NCI-H526 (cell line): ENCODE data around the gene TFB1M.
"Not testable (repeated sequence)": the region's sequence is repeated elsewhere in the genome, so short reads cannot be mapped to it uniquely, and the experiment has no call there.

Experiments used
- DNase-seq, 2 experiments: peaks; one replicate each; lab custom pipeline; 2025; lab: John Stamatoyannopoulos, UW

The TFB1M gene

DNA sequence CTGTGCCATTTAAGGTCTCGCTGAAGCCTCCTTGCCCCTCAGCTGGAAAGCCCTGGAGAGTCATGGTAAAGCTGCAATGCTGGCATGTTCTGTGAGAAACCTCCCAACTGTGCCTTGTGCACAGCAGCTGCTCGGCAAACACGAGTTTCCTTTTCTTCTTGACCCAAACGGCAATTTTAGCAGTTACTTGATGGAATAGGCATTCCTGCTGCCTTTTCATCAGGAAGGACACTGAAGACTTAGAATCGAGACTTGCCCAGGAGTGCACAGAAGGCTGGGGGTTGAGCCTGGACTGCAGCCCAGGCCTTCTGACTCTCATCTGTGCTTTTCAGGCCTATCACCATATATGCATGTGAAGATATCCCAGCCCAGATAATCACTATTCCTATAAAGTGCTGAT is 79.2 kb downstream of the TFB1M start:
- no peak for DNase-seq

DNA sequence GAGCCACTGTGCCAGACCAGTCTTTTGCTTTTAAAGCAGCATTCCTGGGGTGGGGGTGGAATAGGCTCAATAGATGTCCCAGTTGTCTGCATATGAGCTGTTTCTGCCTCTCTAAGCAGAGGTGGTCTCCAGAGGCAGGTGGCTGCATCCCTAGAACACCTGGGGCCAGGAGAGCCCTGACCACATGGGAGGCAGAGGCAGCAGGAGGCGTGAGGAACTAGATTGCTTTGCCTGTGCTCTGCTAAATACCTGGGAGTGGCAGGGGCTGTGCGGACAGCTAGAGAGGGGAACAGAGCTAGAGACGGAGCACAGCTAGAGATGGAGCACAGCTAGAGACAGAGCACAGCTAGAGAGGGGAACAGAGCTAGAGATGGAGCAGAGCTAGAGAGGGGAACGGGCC is 79.6 kb downstream of the TFB1M start:
- DNase-seq: no peak

GRCh38 chr6:155234167-155234566 is 80.1 kb downstream of the TFB1M start:
- DNase-seq: no peak

- no peak for DNase-seq
These were observed 81.4 kb downstream of the TFB1M start for GRCh38 chr6:155232848-155233247.

DNA sequence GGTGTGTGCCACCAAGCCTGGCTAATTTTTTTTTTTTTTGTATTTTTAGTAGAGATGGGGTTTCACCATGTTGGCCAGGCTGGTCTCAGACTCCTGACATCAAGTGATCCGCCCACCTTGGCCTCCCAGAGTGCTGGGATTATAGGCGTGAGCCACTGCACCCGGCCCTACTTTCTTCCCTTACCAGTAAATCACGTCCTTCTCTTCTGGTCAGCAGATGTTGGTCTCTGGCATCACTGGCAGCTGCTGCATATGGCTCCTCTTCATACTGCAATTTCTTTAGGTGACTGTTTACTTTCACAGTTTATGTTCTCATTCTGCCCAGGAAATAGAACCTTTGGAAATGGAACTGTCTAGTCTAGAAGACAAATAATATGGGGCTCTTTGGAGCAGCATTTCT is 83.3 kb downstream of the TFB1M start:
- not testable (repeated sequence) for DNase-seq

DNA sequence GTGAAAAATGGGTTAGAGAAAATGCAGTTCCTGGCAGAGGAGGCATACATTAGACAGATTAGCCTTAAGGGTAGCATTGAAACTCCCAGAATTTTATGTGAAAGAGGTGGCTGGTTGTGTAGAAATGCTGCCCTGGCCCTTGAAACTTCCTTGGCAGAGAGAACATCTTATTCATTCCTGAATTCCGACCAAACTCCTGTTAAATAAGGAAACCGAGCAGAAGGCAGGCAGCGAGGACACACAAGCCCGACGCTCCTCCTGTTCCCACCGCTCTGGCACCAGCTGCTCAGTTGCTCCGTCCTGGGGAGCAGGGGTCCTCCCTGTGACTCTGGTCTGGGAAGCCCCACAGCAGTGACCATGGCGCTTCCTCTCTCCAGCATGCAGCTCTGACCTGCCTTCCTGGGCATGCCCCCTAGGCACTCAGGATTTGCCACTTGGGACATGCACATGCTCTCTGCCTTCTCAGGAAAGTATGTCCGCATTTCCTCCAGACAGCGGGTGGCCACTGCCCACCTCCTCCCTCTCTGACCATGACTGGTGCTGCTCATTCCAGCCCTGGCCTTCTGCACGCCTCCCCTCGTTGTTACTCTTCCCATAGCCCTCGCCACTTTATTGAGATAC is 85.6 kb downstream of the TFB1M start:
- no peak for DNase-seq

- no peak for DNase-seq
These were observed 87.2 kb downstream of the TFB1M start for GRCh38 chr6:155227046-155227445.

GRCh38 chr6:155224618-155225017 is 89.7 kb downstream of the TFB1M start:
- DNase-seq: no peak

- no peak for DNase-seq
These were observed 90.4 kb downstream of the TFB1M start for GRCh38 chr6:155223646-155224451.

DNA sequence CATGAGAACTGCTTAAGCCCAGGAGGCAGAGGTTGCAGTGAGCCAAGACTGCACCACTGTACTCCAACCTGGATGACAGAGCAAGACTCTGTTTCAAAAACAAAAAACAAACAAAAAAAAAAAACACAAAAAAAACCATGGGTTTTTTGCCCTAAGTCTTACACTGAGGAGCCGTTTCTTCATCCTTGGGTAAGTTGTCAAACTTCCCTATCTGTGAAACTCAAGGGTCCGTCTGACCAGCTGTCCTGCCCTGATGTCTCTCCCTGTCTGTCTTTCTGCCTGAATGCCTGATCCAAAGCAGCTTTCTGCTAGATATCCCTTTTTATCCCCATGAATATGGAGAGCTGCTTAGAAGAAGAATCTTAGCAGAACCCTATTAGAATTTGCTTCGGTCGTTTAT is 91.8 kb downstream of the TFB1M start:
- no peak for DNase-seq

DNA sequence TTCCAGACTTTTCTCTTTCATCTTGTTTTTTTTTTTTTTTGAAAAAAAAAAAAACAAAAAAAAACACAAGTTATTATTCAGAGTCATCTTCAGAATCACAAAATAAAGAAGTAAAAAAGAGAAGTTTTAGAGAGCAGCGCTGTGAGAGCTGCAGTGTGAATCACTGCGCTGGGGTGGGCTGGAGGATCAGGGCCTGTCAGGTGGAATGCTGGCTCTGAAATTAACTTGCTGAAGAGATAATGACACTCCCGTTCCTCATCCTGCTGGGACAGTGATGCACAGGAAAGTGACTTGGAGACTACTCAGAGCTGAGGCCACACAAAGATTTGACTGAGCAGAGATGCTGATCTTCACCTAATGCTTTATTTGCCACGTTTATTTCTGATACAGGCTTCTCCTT is 93.2 kb downstream of the TFB1M start:
- DNase-seq: no peak

- DNase-seq: no peak
These were observed 94.4 kb downstream of the TFB1M start for GRCh38 chr6:155219858-155220301.

DNA sequence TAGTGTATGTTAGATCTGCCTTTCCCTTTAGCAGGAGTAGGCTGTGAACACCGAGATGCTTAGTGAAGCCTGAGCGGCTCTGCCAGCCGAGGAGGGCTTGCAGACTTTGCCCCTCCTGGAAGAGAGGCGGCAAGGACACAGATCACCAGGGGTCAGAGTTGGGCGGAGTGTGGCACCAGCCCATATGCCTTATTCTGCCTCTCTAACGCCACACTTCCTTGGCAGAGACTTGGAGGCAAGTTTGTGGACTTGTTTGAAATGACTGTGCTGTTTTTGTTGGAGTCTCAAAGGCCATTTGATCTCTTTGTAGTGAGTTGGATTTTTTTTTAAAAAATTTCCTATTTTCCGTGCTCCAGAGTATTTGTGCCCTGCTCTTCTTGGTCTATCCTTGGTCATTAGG is 95.0 kb downstream of the TFB1M start:
- DNase-seq: no peak

DNA sequence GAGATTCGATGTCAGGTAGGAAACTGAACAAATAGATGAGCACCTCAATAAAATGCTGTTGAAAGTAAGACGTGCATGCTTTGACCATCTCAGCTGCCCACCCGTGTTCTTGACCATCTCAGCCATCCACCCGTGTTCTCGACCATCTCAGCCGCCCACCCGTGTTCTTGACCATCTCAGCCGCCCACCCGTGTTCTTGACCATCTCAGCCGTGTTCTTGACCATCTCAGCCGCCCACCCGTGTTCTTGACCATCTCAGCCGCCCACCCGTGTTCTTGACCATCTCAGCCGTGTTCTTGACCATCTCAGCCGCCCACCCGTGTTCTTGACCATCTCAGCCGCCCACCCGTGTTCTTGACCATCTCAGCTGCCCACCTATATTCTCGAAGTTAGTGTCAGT is 95.6 kb downstream of the TFB1M start:
- DNase-seq: not testable (repeated sequence)

DNA sequence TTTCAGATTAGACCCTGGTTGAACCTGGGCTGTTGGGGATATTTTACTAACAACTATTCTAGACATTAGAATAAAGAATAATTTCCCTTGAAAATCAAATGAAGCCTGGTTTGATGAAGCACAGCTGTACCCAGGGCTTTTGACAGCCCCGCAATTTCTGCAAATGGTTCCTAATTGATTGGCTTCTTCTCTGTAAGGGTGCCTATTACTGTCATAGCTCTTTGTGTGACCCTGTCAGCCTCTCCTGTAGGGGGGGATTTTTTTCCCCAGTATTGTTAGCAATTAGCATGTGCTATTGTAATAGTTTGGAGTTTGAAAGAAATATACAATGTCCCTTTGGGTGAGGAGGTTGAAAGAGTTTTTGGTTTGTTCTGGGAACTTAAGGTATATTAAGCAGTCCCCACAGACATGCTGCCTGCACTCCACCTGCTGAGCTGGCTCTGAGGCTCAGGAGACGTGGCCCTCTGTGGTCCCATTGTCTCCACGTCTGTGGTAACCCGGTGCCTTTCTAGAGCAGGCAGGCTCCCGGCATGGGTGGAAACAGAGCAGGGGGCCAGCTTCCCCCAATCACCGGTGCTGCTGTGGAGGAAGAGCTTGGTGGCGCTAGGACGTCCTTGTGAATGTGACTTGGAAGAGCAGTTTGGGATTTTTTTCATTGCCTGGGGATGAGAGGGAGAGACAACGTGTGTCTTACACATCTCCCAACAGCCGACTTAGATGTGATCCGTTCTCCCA is 97.8 kb downstream of the TFB1M start:
- peak; percentile 16 to 39 for DNase-seq

DNA sequence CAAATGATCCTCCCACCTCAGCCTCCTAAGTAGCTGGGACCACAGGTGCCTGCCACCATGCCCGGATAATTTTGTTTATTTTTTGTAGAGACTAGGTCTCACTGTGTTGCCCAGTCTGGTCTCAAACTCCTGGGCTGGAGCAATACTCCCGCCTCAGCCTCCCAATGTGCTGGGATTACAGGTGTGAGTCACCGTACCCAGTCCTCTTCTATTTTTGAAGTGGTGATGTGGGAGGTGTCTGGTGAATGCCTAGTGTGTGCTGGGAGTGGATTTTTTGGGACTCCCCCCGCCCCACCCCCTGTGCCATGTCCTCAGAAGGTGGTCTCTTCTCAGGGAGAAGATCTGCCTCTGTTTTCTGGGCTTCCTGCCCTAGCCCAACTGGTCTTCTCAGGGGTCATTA is 98.4 kb downstream of the TFB1M start:
- no peak for DNase-seq

DNA sequence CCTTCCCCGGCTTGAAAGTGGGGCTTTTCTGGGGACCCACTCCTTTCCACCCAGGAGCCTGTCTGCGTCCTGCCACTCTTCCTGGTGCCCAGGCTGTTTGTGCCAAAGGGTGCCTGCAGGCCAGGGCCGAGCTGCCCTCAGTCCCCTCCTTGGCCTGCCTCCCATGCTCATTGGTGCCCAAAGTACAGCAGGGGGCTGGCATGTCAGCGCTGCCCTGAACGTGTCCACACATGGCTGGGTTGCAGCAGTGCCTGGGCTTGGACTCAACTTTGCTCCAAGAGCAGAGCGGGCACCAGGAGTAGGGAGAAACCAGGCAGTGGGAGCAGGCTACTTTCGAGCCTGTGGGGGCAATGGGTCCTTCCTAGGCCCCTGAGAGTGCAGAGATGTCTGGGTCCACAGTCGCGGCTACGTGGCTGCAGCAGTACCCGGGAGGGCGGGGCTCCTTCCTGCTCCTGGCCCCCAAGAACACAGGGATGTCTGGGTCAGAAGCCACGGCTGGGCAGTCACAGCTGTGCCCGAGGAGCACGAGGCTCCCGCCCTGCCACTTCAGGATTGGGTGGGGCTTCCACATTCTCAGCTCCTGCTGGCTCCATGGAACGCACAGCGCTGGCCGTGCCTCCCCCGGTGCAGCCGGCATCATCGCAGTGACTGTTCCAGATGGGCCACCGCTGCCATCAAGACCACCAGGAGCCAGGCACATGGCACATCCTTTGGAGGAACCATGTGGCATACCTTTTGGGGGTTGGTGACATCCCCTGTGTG is 100.5 kb downstream of the TFB1M start:
- no peak for DNase-seq

GRCh38 chr6:155212616-155213380 is 101.5 kb downstream of the TFB1M start:
- no peak for DNase-seq

- no peak for DNase-seq
These were observed 102.2 kb downstream of the TFB1M start for GRCh38 chr6:155212106-155212505.

- DNase-seq: no peak
These were observed 107.1 kb downstream of the TFB1M start for GRCh38 chr6:155207223-155207622.
